HL-60 (cell line): ENCODE results near the gene GH1.
"Not testable (repeated sequence)": the region's sequence is repeated elsewhere in the genome, so short reads cannot be mapped to it uniquely, and the experiment has no call there.

Experiments
- DNase-seq, 2 experiments: peaks; one replicate each; pipeline ENCODE4 v3.0.0-alpha.2; 2010 to 2020; ENCODE audit warnings: low read depth in 1 of 2, low spot score in 1 of 2
- H3K27ac ChIP-seq: fragments of 250-450 bp; sonication (Bioruptor Pico); replicated peaks from 2 replicates; pipeline ENCODE4 v1.5.1; 2020; ENCODE audit warnings: mild to moderate bottlenecking, moderate library complexity
- H3K27me3 ChIP-seq: fragments of 250-450 bp; sonication (Bioruptor Pico); 2 replicates; pipeline ENCODE4 v1.5.1; 2021; ENCODE audit warnings: mild to moderate bottlenecking, moderate library complexity; ENCODE audit not compliant: insufficient read depth, poor library complexity, severe bottlenecking
- H3K4me3 ChIP-seq: replicated peaks from 2 replicates; pipeline ENCODE4 v1.5.1; 2011; ENCODE audit warnings: mild to moderate bottlenecking, control low read depth, low read length; ENCODE audit not compliant: insufficient read depth
- CTCF ChIP-seq: IDR thresholded peaks from one replicate; pipeline ENCODE4 v1.5.1; 2011; ENCODE audit warnings: low read length, control low read depth, inconsistent platforms; ENCODE audit not compliant: insufficient read depth
- GABPA ChIP-seq: IDR thresholded peaks from 2 replicates; pipeline ENCODE4 v1.6.1; 2012; ENCODE audit warnings: low read depth
- POLR2AphosphoS5 ChIP-seq: IDR thresholded peaks from 2 replicates; pipeline ENCODE4 v1.6.1; 2012; ENCODE audit warnings: low read depth
- SPI1 ChIP-seq: IDR thresholded peaks from 2 replicates; pipeline ENCODE4 v1.6.1; 2012; ENCODE audit warnings: low read depth, mild to moderate bottlenecking, borderline replicate concordance
- long read RNA-seq: library from polyadenylated mRNA; unstranded; transcript quantifications from one replicate; pipeline ENCODE4 v2.0.0, GENCODE V29; 2020
- TF ChIP-seq, protein P1 (sequence below): IDR thresholded peaks from 2 replicates; pipeline ENCODE4 v1.6.1; 2012; ENCODE audit warnings: low read depth; ENCODE audit not compliant: insufficient replicate concordance

The GH1 gene
- long read RNA-seq, result 0 reads

DNA sequence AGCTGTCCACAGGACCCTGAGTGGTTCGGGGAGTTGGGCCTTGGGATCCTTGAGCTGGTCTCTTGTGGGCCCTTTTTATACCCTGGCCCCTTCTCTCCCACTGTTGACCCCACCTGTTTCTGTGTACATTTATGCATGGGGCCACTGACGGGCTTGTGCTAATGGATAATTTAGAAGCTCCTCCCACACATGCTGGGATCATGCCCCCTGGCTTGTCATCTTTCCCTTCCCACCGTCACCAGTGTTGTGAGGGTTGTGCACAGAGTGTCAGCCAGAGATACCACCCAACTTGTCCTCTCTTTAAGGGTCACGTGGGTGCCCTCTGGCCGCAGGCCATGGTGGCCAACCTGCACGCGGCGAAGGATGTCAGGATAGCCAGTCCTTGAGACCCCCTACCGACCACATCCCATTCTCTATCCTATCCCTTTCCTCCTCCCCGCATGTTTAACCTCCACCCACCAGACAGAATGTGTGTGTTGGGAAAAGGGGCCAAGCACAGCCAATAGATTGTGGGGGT is at the start of gene GH1:
Gene GH1, minus strand, starts transcription at position 51 of the 517 bp plus-strand sequence. CDS start 63 bp downstream, outside the sequence.
- not testable (repeated sequence) for H3K27ac ChIP-seq, DNase-seq, H3K4me3 ChIP-seq, H3K27me3 ChIP-seq

DNA sequence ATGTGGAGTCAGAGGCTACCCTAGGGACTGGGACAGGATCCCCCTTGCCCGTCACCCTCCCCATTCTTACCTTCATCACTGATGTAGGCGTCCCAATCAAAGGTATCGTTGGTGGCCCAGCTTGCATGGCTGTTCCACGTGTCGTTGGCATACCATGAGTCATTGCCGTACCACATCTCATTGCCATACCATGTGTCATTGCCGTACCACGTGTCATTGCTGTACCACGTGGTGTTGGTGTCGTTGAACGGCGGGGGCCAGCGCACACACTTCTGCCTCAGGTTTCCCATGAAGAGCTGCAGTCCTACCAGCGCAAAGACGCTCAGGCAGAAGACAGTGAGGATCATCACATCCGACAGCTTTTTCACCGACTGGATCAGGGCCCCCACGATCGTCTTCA is 49.3 kb upstream of the GH1 start:
- Histone ChIP-seq H3K27me3 (no peaks in the 10 kb centered on the region), H3K4me3 (no peak overlapping the region), H3K27ac (no peak overlapping the region)
- TF ChIP-seq POLR2AphosphoS5 (no peak), SPI1 (no peak), GABPA (no peak), CTCF (no peak)
- TF ChIP-seq, protein P1, sequence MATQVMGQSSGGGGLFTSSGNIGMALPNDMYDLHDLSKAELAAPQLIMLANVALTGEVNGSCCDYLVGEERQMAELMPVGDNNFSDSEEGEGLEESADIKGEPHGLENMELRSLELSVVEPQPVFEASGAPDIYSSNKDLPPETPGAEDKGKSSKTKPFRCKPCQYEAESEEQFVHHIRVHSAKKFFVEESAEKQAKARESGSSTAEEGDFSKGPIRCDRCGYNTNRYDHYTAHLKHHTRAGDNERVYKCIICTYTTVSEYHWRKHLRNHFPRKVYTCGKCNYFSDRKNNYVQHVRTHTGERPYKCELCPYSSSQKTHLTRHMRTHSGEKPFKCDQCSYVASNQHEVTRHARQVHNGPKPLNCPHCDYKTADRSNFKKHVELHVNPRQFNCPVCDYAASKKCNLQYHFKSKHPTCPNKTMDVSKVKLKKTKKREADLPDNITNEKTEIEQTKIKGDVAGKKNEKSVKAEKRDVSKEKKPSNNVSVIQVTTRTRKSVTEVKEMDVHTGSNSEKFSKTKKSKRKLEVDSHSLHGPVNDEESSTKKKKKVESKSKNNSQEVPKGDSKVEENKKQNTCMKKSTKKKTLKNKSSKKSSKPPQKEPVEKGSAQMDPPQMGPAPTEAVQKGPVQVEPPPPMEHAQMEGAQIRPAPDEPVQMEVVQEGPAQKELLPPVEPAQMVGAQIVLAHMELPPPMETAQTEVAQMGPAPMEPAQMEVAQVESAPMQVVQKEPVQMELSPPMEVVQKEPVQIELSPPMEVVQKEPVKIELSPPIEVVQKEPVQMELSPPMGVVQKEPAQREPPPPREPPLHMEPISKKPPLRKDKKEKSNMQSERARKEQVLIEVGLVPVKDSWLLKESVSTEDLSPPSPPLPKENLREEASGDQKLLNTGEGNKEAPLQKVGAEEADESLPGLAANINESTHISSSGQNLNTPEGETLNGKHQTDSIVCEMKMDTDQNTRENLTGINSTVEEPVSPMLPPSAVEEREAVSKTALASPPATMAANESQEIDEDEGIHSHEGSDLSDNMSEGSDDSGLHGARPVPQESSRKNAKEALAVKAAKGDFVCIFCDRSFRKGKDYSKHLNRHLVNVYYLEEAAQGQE, result no peak
- no peak for DNase-seq

GRCh38 chr17:63966646-63967264 is 48.1 kb upstream of the GH1 start:
- TF ChIP-seq POLR2AphosphoS5, result no peak
- TF ChIP-seq GABPA, result no peak
- TF ChIP-seq CTCF, result no peak
- TF ChIP-seq, protein P1, result no peak
- no peak for TF ChIP-seq SPI1
- no peak overlapping the region for H3K27ac ChIP-seq
- H3K27me3 ChIP-seq, result no peaks in the 10 kb centered on the region
- no peak overlapping the region for H3K4me3 ChIP-seq
- DNase-seq, result no peak

DNA sequence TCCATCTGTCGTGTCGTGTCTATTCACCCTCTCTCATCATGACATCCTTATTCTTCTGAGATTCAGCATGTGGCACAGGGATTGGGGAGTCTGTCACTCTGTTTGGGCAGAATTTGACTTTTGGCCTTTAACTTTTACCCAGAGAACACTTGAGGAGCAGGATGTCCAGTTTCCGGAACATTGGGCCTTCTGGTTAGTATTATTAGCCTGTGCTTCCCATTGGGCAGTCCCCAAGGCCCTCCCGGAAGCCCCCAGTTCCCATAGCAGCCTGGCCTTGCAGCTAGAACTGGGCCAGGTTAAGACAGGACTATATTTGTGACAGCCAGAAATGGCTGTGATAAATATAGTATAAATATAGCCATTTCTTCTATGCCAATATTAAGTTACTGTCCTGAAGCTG is 44.5 kb upstream of the GH1 start:
- Histone ChIP-seq H3K27ac (no peak overlapping the region), H3K4me3 (no peak overlapping the region), H3K27me3 (no peaks in the 10 kb centered on the region)
- no peak for TF ChIP-seq SPI1
- no peak for TF ChIP-seq GABPA
- no peak for TF ChIP-seq POLR2AphosphoS5
- no peak for TF ChIP-seq CTCF
- TF ChIP-seq, protein P1, result no peak
- DNase-seq, result no peak
